Mucosa of descending colon (tissue), 3 donors: Measurements from ENCODE around the gene TAS2R8. TPM values are rescaled to one million over a fixed set of nuclear protein-coding genes. Genes with fewer than 3 reads are reported as not detected.

Experiments used
- ATAC-seq: fragments of 200-7000 bp; cut with Tn5 transposase; one replicate; pipeline ENCODE4 v1.9.1; 2020; ENCODE audit warnings: mild to moderate bottlenecking, moderate library complexity
- DNase-seq, 3 donors: peaks; one replicate each; pipeline ENCODE4 v3.0.0-alpha.2; 2020
- H3K36me3 ChIP-seq: fragments of 200-600 bp; one replicate; pipeline ENCODE4 v1.8.0; 2021; ENCODE audit warnings: low read depth, mild to moderate bottlenecking
- H3K4me1 ChIP-seq: fragments of 200-600 bp; one replicate; pipeline ENCODE4 v1.8.0; 2021; ENCODE audit warnings: low read depth, mild to moderate bottlenecking
- H3K4me3 ChIP-seq: fragments of 200-600 bp; one replicate; pipeline ENCODE4 v1.8.0; 2021; ENCODE audit warnings: mild to moderate bottlenecking
- H3K9me3 ChIP-seq: fragments of 200-600 bp; one replicate; pipeline ENCODE4 v1.8.0; 2021; ENCODE audit warnings: mild to moderate bottlenecking
- intact Hi-C, 2 donors: fragments of 100-400 bp; cut with DNase I in 1 of 2; cut with micrococcal nuclease in 1 of 2; formaldehyde crosslinking; loops; one replicate each; pipeline versions ENCODE4 v1.11.0 to v1.11.1; 2022; cut with DNase I, micrococcal nuclease
- long read RNA-seq, 2 donors: library from polyadenylated mRNA; unstranded; transcript quantifications; one replicate each; pipeline ENCODE4 v2.0.0, GENCODE V29; 2019 to 2021
- total RNA-seq, 3 donors: library from RNA; stranded (reverse); fragmentation: NEBNext Ultra II Directional in 2 of 3; extraction: Animal tissue kit (Norgen Biotek cat#: 25700) in 2 of 3; gene quantifications; one replicate each; pipeline versions ENCODE4 v1.2.1 to v1.2.4, GENCODE V29; 2021 to 2023
- TF ChIP-seq, protein P1 (sequence below): fragments of 200-600 bp; IDR thresholded peaks from one replicate; pipeline ENCODE4 v1.8.0; 2022; ENCODE audit warnings: antibody characterized with exemption, mild to moderate bottlenecking
- donor health status: DM: no; HTN: no; CAD: no; lungs with moderate emphysema.
- donor health status: DM: no; HTN: no; CAD: no.
- donor health status: DM: no; HTN: yes; CAD: no.

The TAS2R8 gene, protein sequence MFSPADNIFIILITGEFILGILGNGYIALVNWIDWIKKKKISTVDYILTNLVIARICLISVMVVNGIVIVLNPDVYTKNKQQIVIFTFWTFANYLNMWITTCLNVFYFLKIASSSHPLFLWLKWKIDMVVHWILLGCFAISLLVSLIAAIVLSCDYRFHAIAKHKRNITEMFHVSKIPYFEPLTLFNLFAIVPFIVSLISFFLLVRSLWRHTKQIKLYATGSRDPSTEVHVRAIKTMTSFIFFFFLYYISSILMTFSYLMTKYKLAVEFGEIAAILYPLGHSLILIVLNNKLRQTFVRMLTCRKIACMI
- total RNA-seq = not detected
- long read RNA-seq, donor 1 = 0 reads
- long read RNA-seq, donor 2 = 0 reads

DNA sequence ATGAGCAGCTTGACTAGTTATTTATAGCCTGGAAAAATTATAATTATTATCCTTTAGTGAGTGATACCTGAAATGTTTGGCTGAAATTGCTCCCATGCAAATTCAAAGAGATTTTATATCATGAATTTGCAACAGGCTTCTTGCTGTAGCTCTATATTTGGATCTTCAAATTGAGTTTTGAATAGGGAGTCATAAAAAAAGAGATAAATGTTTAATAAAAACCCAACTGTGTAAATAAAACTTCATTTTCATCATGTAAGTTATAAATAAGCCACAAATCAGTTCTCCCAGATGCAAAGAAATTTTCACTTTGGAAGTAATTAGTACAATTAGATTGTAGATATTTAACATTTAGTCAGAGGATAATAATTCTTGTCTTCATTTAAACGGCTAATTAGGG is at the start of gene TAS2R8:
TSS of gene TAS2R8 (minus strand) at position 101 of the 400 bp plus-strand sequence. CDS start 306 bp downstream, outside the sequence.
- no peaks in the 10 kb centered on the region for H3K9me3 ChIP-seq
- no peak within 1 kb of the TSS for H3K4me3 ChIP-seq
- intact Hi-C loops = no loop called here
- TF ChIP-seq, protein P1, sequence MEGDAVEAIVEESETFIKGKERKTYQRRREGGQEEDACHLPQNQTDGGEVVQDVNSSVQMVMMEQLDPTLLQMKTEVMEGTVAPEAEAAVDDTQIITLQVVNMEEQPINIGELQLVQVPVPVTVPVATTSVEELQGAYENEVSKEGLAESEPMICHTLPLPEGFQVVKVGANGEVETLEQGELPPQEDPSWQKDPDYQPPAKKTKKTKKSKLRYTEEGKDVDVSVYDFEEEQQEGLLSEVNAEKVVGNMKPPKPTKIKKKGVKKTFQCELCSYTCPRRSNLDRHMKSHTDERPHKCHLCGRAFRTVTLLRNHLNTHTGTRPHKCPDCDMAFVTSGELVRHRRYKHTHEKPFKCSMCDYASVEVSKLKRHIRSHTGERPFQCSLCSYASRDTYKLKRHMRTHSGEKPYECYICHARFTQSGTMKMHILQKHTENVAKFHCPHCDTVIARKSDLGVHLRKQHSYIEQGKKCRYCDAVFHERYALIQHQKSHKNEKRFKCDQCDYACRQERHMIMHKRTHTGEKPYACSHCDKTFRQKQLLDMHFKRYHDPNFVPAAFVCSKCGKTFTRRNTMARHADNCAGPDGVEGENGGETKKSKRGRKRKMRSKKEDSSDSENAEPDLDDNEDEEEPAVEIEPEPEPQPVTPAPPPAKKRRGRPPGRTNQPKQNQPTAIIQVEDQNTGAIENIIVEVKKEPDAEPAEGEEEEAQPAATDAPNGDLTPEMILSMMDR = no peak
- H3K4me1 ChIP-seq = no peaks in the 10 kb centered on the region
- DNase-seq = no peak
- ATAC-seq = no peak
- H3K36me3 ChIP-seq = no peaks in the 10 kb centered on the region

DNA sequence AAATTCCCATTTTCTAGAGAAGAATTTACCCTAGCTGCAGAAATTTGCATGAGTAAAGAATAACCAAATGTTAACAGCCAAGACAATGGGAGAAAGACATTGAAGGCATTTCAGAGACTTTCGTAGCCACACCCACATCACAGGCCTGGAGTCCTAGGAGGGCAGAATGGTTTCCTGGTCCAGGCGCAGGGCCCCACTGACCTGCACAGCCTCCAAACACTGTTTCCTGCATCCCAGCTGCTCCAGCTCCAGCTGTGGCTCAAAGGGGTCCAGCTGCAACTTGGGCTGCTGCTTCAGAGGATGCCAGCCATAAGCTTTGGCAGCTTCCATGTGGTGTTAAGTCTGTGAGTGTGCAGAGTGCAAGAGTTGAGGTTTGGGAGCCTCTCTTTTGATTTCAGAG is 48.7 kb upstream of the TAS2R8 start:
- no peak overlapping the region for H3K4me3 ChIP-seq
- no peaks in the 10 kb centered on the region for H3K36me3 ChIP-seq
- TF ChIP-seq, protein P1 = no peak
- intact Hi-C loops = no loop called here
- H3K9me3 ChIP-seq = peaks cover 9% of the 10 kb centered on the region
- H3K4me1 ChIP-seq = no peaks in the 10 kb centered on the region
- DNase-seq (no peak), ATAC-seq (no peak)

DNA sequence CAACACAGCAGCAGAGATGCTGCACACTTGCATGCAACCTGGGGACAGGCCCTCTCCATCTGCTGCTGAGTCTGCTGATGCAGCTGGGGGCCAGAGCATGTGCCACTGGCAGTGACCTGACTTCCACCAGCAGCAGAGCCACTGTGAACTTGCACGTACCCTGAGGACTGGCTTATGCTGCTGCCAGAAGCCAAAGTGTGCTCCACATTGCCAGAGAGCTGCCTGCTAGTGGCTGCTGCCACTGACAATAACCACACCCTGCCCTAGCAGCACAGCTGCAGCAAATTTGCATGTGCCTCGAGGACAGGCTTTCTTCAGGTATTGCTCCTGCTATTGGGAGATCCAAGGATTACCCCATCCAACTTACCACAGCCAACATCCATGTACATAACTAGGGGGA is 46.7 kb upstream of the TAS2R8 start:
- intact Hi-C loops = no loop called here
- DNase-seq (no peak), ATAC-seq (no peak)
- no peaks in the 10 kb centered on the region for H3K4me1 ChIP-seq
- no peaks in the 10 kb centered on the region for H3K36me3 ChIP-seq
- no peak overlapping the region for H3K4me3 ChIP-seq
- TF ChIP-seq, protein P1 = no peak
- H3K9me3 ChIP-seq = peaks cover 9% of the 10 kb centered on the region

DNA sequence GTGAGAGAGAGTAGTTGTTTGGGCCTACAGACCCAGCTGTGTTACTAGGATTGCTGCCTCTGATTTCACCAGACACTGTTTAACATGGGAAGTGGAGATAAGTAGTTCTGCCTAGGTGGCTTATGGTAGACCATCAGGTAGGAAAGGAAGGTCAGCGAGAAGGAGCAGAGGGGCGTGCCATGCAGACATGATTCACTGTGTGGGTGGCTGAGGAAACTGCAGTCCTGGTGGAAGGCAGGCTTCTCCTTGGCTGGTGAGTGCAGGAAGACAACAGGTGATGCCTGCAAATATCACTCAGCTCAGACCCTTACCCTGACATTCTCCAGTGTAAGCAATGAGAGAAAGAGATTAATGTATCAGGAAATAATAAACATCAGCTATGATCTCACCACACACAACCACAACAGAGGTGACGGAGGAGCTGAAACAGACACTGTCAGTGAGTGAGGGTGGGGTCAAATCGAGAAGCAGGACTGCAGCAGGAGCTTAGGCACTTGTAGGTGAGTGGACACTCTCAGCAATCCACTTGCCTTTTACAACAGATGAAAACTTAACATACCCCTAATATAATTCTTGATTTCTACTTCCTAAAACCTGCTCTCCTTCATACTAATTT is 44.3 kb upstream of the TAS2R8 start:
- TF ChIP-seq, protein P1 = no peak
- H3K4me3 ChIP-seq = no peak overlapping the region
- intact Hi-C loops = no loop called here
- no peaks in the 10 kb centered on the region for H3K36me3 ChIP-seq
- DNase-seq (no peak), ATAC-seq (no peak)
- no peaks in the 10 kb centered on the region for H3K4me1 ChIP-seq
- H3K9me3 ChIP-seq = peaks cover 7% of the 10 kb centered on the region

DNA sequence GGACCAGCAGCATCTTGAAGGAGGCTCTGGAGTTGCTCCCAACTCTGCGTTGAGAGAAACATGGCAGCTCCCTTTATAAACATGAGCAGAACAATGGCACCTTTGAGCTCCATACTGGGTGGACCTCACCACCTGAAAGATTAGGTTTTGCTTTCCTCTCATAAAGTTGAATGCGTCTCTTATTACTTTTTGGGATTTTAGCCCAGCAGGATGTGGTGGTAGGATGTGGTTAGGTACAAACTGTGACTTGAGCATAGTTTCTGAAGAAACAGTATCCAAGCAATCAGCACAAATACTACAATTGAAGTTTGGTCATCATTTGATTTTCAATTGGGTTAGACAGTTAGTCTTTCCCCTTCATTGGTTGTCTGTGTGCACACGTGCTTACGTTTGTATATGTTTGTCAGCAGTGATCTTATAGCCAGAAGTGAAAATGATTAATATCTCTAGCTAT is 42.4 kb upstream of the TAS2R8 start, which contains the start of gene PRR4:
TSS of gene PRR4 (minus strand) at position 51 of the 454 bp plus-strand sequence. CDS start at position 13, 38 bp downstream.
- no peaks in the 10 kb centered on the region for H3K4me1 ChIP-seq
- ATAC-seq = peak; percentile 14
- no peak within 1 kb of the TSS for H3K4me3 ChIP-seq
- no peak for DNase-seq
- TF ChIP-seq, protein P1 = no peak
- intact Hi-C loops = no loop called here
- H3K36me3 ChIP-seq = no peaks in the 10 kb centered on the region
- H3K9me3 ChIP-seq = no peaks in the 10 kb centered on the region
